Measurements from ENCODE around the gene RUNX2. TPM values are rescaled to one million over a fixed set of nuclear protein-coding genes. Genes with fewer than 3 reads are reported as not detected.

RUNX2 gene
- total RNA-seq, 6 experiments from 2014 or later, result 7.4 to 12.7 (median 10.8) TPM

GRCh38 chr6:45710304-45710821, 382.2 kb downstream of the RUNX2 start:
- H3K27ac Mint-ChIP-seq, result peak overlapping the region; percentile 2; the same call in 1 of the 2 replicates
- no peak overlapping the region; the same call in 1 of the 2 replicates for H3K4me3 Mint-ChIP-seq
- H3K9me3 Mint-ChIP-seq, result no peaks in the 10 kb centered on the region
- H3K27me3 Mint-ChIP-seq (ENCODE audit: insufficient read depth), result no peaks in the 10 kb centered on the region
- H3K36me3 Mint-ChIP-seq (ENCODE audit: low read depth), result no peaks in the 10 kb centered on the region
- peaks cover 40% of the 10 kb centered on the region for H3K4me1 Mint-ChIP-seq (ENCODE audit: low read depth)
- peak; percentile 9 for DNase-seq
- TF ChIP-seq CTCF (IDR thresholded peaks at IDR 0.05), result no peak

GRCh38 chr6:45712076-45712475, 383.9 kb downstream of the RUNX2 start:
- Mint-ChIP-seq H3K36me3 (ENCODE audit: low read depth) (no peaks in the 10 kb centered on the region), H3K4me3 (no peak overlapping the region), H3K27ac (no peak overlapping the region), H3K4me1 (ENCODE audit: low read depth) (peaks cover 38% of the 10 kb centered on the region), H3K9me3 (no peaks in the 10 kb centered on the region), H3K27me3 (ENCODE audit: insufficient read depth) (no peaks in the 10 kb centered on the region)
- TF ChIP-seq CTCF (IDR thresholded peaks at IDR 0.05), result no peak; the same call in 1 of the 2 replicates
- DNase-seq, result no peak

GRCh38 chr6:45712786-45713185, 384.7 kb downstream of the RUNX2 start:
- H3K27me3 Mint-ChIP-seq (ENCODE audit: insufficient read depth), result no peaks in the 10 kb centered on the region
- no peak for DNase-seq
- H3K36me3 Mint-ChIP-seq (ENCODE audit: low read depth), result no peaks in the 10 kb centered on the region
- no peak for TF ChIP-seq CTCF (IDR thresholded peaks at IDR 0.05)
- no peaks in the 10 kb centered on the region for H3K9me3 Mint-ChIP-seq
- no peak overlapping the region for H3K4me3 Mint-ChIP-seq
- no peak overlapping the region for H3K27ac Mint-ChIP-seq
- H3K4me1 Mint-ChIP-seq (ENCODE audit: low read depth), result peaks cover 41% of the 10 kb centered on the region

Other genes starting within 250 kb of the RUNX2 start
- gene SUPT3H, start 49.6 kb downstream of the RUNX2 start, total RNA-seq (2021; fragmentation: NEBNext Ultra II Directional; extraction: Animal tissue kit (Norgen Biotek cat#: 25700)), result 1 to 10 TPM; 5.6 to 8.2 (median 6.5) TPM

Measured in HFFc6 (cell line).